Glomerular visceral epithelial cell (primary cell): ENCODE data around the gene PDZRN3.

Experiments
- DNase-seq: peaks from one replicate; pipeline ENCODE4 v3.0.0-alpha.2; 2016; ENCODE audit errors: extremely low spot score

PDZRN3 gene

DNA sequence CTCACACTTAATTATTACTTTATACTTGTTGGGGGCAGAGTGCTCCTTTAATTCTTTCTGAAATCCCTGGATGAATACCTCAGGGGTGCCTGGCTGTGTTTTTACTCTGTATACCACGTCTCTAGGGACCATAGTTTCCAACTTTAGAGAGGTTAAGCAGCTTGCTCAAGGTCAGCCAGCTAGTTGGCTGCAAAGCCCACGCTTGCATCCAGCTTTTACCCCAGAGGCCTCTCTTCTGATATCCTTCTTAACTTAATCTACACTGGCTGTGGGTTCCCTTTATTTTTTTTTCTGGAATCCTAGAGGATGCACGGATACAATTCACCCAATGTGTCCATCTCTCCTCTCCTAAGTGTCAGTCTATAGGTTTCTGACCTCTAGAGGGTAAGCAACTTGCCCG is 1.4 kb downstream of the PDZRN3 start:
- DNase-seq = no peak

DNA sequence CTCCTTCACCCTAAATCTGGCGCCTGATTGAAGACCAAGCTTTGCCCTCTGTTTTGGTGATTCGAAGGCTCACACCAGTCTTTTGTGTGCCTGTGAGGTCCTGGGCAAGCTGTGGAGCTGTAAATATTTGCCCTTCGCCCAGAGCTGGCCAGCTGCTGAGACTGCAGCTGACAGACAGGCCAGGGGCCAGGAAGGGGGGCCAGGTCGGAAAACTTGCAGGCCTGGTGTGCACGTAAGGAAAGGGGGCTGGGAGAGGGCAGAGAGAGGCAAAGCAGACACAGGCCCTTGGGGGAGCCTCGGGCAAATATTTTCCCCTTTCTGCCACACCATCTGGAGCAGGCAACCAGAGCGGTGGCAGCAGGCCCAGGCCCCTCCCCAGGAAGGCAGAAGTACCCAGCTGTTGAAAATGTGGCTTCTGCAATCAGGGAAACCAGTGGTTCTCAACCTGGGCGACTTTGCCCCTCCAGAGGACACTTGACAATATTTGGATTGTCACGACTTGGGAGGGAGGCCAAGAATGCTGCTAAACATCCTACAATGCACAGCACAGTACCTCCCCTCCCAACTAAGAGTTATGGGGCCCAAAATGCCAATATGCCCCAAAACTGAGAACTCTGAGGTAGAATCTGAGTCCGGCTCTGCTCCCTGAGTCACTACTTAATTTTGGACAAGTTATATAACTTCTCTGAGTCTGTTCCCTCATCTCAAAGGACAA is 2.5 kb downstream of the PDZRN3 start:
- no peak for DNase-seq

- DNase-seq = no peak
Measured at GRCh38 chr3:73621388-73621787, 3.4 kb downstream of the PDZRN3 start.

DNA sequence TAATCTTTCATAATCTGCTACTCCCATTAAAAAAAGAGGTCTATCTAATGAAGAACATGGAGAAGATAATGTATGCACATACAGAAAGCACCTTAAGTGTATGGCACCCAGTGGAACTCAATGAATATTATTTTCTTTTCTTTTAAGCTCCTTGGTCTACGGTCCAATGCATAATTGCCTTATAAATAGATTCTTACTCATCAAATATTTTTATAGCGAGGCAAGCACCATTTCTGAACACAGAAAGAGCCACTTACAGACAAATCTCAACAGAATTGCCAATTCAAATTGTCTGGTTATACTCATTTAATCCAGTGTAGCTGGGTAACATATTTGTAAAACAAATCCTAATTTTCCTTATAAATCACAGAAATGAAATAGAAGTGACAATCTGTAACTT is 6.3 kb downstream of the PDZRN3 start:
- no peak for DNase-seq

GRCh38 chr3:73616056-73616455 is 8.7 kb downstream of the PDZRN3 start:
- DNase-seq = no peak

DNA sequence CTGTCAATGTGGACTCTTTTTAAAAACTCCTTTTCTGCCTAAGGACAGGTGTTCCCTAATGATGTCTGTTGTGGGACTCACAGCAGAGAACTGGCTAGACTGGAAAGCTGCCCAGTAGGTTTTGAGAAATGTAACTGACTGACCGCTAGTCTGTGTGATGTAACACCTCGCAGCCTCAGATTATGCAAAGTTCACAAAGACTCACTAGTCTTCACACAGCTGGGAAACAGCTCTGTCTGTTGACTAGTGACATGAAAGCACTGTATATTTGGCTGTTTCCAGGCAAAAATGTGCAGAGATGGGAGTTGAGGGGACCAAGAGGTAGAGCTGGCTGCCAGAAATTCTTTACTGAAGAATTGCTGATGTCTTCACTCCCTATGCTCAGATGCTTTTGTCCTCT is 10.3 kb downstream of the PDZRN3 start:
- DNase-seq = peak; percentile 14

DNA sequence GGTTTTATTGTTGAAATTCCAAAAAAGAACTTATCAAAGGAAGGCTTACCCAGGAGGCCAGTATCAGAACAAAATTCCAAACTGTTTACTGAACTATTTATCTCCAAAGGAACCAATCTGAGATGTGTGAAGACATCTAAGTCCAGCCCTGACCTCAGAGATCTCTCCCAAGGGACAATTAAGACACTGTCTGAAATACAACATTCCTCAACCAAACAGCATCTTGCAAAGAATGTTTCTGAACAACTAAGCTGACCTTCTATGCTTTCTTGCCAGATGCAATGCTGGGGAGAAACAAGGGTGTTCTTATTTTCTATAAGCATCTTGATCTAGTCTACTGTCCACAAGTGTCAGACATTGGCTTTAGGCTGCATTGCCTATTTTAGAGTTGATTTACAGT is 13.6 kb downstream of the PDZRN3 start:
- DNase-seq = no peak

- DNase-seq = no peak
Measured at GRCh38 chr3:73610493-73610892, 14.2 kb downstream of the PDZRN3 start.

- DNase-seq = no peak
Measured at GRCh38 chr3:73609655-73610054, 15.1 kb downstream of the PDZRN3 start.

DNA sequence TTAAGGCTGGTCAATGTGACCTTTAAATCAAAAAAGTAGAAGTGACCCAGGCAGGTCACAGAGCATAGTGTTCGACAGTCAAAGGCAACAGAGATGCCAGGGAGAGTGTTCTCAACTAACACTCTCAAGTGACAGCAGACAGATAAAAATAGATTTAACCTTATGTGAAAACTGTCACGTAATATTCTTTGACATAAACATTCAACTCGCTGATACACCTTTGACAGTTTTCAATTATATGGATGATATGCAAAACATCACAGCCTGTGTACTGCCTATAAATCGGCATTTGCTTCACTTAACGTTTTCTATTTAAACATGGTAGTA is 15.5 kb downstream of the PDZRN3 start:
- DNase-seq = no peak

DNA sequence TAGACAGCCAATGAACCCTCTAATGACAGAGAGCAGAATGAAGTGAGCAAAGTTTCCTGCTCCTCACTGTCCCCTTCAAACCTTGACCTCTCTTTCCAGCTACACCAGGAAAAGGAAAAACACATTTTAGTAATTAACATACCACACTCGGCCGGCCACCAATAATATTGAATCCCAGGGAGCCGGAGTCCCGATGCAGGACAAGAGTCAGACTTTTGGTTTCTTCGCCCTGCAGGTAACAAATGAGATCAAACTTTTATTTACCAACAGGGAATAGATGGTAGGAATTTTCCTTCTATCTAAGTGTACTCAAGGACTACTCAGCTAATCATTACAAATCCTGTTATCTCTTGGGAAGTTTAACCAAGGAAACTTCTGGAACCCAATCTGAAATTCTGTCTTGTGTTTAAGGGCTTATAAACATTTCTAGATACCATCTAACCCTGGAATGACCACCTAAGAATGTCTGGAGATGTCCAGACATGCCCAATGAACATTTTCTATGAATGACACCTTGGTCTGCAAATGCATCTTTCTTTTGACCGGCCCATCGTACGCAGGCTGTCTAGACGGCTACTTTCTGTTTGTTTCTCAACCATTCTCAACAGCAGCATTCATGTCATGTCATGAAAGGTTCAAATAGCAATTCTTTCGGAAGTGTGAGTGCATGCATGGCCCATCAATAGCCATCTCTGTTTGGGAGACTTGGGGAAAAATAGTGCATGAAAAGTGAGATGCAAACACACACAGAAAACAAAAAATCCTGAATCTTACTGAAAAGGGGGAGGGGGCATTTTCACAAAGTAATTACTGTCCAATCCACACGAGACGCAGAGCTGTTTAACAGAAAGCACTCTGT is 16.1 kb downstream of the PDZRN3 start:
- no peak for DNase-seq

GRCh38 chr3:73605861-73606260 is 18.9 kb downstream of the PDZRN3 start:
- DNase-seq = no peak

DNA sequence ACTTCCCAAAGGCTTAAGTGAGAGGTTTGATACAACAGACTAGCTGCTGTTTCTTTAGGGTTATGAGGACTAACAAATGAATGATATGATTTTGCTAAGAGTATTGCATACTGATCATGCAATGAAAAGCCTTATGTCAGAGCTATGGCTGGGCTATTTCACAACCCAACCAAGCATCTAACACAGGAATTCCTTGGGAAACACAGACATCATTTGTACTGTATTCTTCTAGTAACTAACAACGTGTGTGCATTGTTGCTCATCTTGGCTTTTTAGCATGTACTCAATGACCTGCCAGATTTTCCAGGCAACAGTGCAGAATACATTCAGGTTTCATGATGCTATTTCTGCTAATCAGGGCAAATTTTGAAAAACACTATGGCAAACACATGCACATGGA is 19.3 kb downstream of the PDZRN3 start:
- DNase-seq = no peak

GRCh38 chr3:73604451-73604850 is 20.3 kb downstream of the PDZRN3 start:
- no peak for DNase-seq

DNA sequence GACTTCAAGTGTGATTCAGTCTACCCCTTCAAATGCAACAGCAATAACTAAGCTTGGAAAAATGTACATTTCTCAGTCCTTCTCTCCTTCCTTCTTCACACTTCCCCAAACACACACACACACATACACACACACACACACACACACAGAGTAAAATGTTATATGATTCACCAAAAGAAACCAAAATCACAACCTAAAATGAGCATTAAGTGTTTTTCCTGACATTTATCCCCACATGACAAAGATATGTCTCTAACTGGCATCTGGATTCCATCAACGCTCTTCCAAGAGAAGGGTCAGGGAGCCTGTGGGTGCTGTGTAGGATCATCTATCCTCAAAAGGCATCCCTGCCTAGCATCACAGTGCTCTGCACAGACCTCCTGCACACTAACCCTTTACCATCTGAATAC is 21.0 kb downstream of the PDZRN3 start:
- DNase-seq = no peak

DNA sequence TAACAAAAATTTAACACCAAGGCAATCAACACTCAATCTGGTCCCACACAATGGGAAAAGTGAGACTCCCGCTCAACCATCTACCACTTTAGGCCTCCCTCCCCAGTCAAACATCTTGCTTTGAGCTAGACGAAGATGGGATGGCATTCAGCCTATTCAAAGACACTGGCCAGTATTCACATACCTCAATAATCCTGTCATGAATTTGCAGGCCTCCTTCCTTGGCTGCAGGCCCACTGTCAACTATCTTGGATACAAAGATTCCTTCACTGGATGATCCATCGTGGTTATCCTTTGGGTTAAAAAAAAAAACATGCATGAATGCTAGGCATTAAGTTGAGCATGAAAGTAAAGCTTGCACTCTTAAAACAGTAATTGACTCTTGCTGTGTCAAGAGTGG is 22.6 kb downstream of the PDZRN3 start:
- peak; percentile 72 for DNase-seq

- no peak for DNase-seq
Measured at GRCh38 chr3:73601481-73601880, 23.3 kb downstream of the PDZRN3 start.

DNA sequence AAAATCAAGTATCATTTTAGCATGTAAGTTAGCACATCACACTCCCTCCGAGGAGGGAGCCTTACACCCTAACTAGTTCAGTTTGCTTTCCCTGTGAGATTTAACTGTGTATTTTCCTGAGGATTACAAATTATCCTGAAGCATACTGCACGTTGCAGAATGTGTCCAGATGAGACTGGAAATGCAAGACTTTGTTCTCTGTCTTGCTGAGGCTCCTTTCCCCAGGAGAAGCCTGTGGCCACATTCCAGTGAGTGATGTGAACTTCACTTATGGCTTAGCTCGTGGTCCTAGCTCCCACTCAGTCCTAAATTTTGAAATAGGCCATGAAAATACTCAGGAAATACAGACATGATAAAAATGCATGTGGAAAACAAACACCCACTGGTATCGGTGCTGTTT is 23.7 kb downstream of the PDZRN3 start:
- DNase-seq = no peak

GRCh38 chr3:73600293-73600938 is 24.3 kb downstream of the PDZRN3 start:
- DNase-seq = no peak

- DNase-seq = no peak
Measured at GRCh38 chr3:73599605-73600004, 25.1 kb downstream of the PDZRN3 start.

GRCh38 chr3:73597476-73597875 is 27.3 kb downstream of the PDZRN3 start:
- DNase-seq = no peak

DNA sequence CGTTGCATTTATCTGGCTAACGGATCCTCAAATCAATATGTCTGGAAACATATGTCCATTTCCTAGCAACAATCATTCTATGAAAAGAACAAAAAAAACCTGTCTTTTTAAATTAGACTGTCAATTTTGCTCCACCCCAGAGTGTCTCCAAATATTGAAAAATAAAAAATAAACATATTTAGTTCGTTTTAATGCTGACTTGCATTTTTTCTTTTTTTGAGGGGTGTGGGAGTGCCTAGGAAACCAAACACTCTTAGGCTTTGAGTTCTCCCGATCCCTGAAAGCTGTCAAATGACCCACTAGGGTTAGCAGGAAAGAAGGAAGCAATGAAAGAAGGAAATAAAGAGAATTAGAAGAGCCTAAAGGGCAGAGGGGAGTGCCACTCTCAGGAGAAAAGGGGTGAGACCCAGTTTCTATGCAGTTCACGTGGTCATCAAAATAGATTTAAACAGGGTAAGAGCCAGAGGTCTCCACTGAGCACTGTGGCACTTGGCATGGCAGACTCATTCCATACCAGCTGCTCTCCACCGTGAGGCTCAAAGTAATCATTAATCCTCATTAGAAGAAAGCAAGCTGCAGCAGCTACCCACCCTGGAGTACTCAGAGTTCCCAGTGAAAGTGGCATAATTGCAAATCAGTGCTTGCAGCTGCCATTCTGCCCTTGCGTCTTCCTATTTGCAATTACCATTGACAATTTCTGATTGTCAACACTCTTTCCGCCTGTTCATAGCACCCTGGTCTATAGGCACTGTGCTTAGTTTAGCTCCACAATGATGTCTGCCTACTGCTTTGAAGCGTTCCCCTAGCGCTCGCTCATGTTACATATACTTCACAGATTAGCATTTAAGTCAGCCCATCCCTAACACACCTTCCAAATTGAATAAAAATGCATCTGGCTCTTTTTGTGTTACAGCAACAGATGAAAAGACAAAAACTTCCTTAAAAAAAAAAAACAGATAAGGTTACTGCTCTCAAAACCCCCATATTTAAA is 32.3 kb downstream of the PDZRN3 start:
- peak; percentile 31 for DNase-seq
